Heart left ventricle (tissue), 16 donors: ENCODE measurements around the gene ZWILCH. TPM values are rescaled to one million over a fixed set of nuclear protein-coding genes. Genes with fewer than 3 reads are reported as not detected.

Experiments
- ATAC-seq, 4 donors: fragments of 200-7000 bp; cut with Tn5 transposase; one replicate each; pipeline ENCODE4 v1.9.1; 2020 to 2022; ENCODE audit warnings: moderate library complexity in 4 of 4, mild to moderate bottlenecking in 3 of 4, moderate number of reproducible peaks in 1 of 4
- DNase-seq, 5 donors: peaks; one replicate each; pipeline ENCODE4 v3.0.0-alpha.2; 2020
- H3K27ac ChIP-seq, 12 donors: fragments of 200-600 bp; sonication (generic) in 4 of 12; one replicate each; pipeline versions ENCODE4 v1.5.0 to v1.8.0; 2016 to 2022; ENCODE audit warnings: mild to moderate bottlenecking in 2 of 12
- H3K27me3 ChIP-seq, 9 donors: fragments of 200-600 bp; sonication (generic) in 2 of 9; one replicate each; pipeline versions ENCODE4 v1.5.1 to v1.8.0; 2016 to 2022; ENCODE audit warnings: mild to moderate bottlenecking in 3 of 9
- H3K36me3 ChIP-seq, 9 donors: fragments of 200-600 bp; sonication (generic) in 2 of 9; one replicate each; pipeline versions ENCODE4 v1.5.0 to v1.8.0; 2018 to 2022; ENCODE audit warnings: mild to moderate bottlenecking in 2 of 9
- H3K4me1 ChIP-seq, 12 donors: fragments of 200-600 bp; sonication (generic) in 4 of 12; one replicate each; pipeline versions ENCODE4 v1.5.0 to v1.8.0; 2016 to 2022; ENCODE audit warnings: mild to moderate bottlenecking in 3 of 12
- H3K4me3 ChIP-seq, 12 donors: fragments of 200-600 bp; sonication (generic) in 4 of 12; one replicate each; pipeline versions ENCODE4 v1.5.0 to v1.8.0; 2017 to 2022; ENCODE audit warnings: mild to moderate bottlenecking in 9 of 12, moderate library complexity in 4 of 12
- H3K9me3 ChIP-seq, 12 donors: fragments of 200-600 bp; sonication (generic) in 4 of 12; one replicate each; pipeline versions ENCODE4 v1.5.0 to v1.8.0; 2016 to 2022; ENCODE audit warnings: mild to moderate bottlenecking in 1 of 12
- CTCF ChIP-seq, 12 donors: fragments of 200-600 bp; sonication (generic) in 4 of 12; IDR thresholded peaks; one replicate each; pipeline versions ENCODE4 v1.5.0 to v1.8.0; 2018 to 2022; ENCODE audit warnings: antibody characterized with exemption in 12 of 12, mild to moderate bottlenecking in 5 of 12
- POLR2A ChIP-seq, 2 donors: fragments of 450-650 bp; IDR thresholded peaks; one replicate each; pipeline ENCODE4 v1.6.1; 2017; ENCODE audit warnings: antibody characterized with exemption in 2 of 2, mild to moderate bottlenecking in 2 of 2, moderate library complexity in 2 of 2
- WGBS, 4 donors: extraction: QIAGEN DNeasy Blood & Tissue Kit in 2 of 4; methylation state at CpG; one replicate each; pipeline versions ENCODE4 v1.1.5 to v1.1.7; 2013 to 2018; 5-methylcytosine and 5-hydroxymethylcytosine counted together
- intact Hi-C, 10 donors: fragments of 100-400 bp; cut with DNase I; formaldehyde crosslinking; loops; one replicate each; pipeline versions ENCODE4 v1.11.1 to v1.14.2; 2022
- polyA plus RNA-seq, 2 donors: library from polyadenylated mRNA; stranded (reverse); fragments of 200-250 nt; gene quantifications; one replicate each; pipeline ENCODE4 v1.2.3, GENCODE V29; 2013
- total RNA-seq, 9 donors: library from RNA; depleted of rRNA in 2 of 9; stranded (reverse); fragments of >200 nt in 2 of 9; fragmentation: NEBNext Ultra II Directional in 3 of 9; extraction: Animal tissue kit (Norgen Biotek cat#: 25700) in 3 of 9; gene quantifications; one replicate each; pipeline versions ENCODE4 v1.1.0 to v1.2.4, GENCODE V29; 2016 to 2023
- donor health status: ischemic (EF 13 %, LVEDD 7.1; RV severe dilation, severe dysfunction).
- donor health status: healthy with polysubstance abuse.
- donor health status: DM: no; HTN: yes; CAD: no.
- donor health status: DM: no; HTN: no; CAD: no.
- donor health status: ischemic (EF 25% LVEDD 6.9; RV normal size, moderate dysfunction).
- donor health status: ischemic (EF 25% LVEDD 5.7; RV mildly dilated, moderate dysfunction).
- donor health status: healthy.
- donor health status: DM: yes; HTN: yes; CAD: no.
- donor health status: ischemic (EF 35%, LVEDD 5.7; RV mildly dilated, moderate dysfunction).
- donor health status: nonischemic (EF 11% LVEDD 7.7; RV severe dilation, severe dysfunction).
- donor health status: DM: yes; HTN: yes; CAD: no.
- donor health status: PGD.
- donor health status: ischemic (EF 29% LVEDD 5.4; RV normal size, mild dysfunction).
- donor health status: nonischemic (EF 23%, LVEDD 6.1; RV moderate dilation, normal function).

Gene ZWILCH
- total and polyA plus RNA-seq, 11 donors = 0.53 to 5.4 (median 2.6) TPM

DNA sequence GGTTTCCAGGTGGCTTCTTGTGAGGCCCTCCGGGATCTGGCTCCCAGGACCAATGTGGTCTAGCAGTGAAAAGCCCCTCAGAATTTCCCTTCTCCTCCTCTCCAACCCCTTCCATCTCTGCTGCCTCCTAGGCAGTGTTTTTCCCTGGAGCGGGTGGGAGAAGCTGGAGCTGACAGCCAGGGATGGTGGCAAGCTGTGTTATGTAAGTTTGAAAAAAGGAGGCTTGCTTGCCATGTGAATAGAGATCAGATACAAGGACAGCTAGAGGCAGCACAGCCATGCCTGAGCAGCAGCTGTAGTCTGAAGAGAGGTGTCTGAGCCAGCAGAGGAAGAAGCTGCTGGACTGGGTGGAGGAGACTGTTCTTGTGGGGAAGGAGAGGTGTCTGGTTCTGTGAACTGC is 28.1 kb upstream of the ZWILCH start:
- Histone ChIP-seq H3K36me3 (peaks cover 0 to 14% (median 6%) of the 10 kb centered on the region in 9 donors), H3K27me3 (no peaks in the 10 kb centered on the region), H3K4me1 (peaks cover 0 to 21% (median 9%) of the 10 kb centered on the region in 12 donors), H3K4me3 (no peak overlapping the region), H3K9me3 (no peaks in the 10 kb centered on the region), H3K27ac (no peak overlapping the region)
- ATAC-seq (no peak), DNase-seq (no peak)
- WGBS, 4 donors = 91 to 100% (median 93%) methylated on average over 2 of the region's 2 CpGs
- intact Hi-C loops = no loop called here
- TF ChIP-seq CTCF (IDR thresholded peaks at IDR 0.05) (no peak), POLR2A (IDR thresholded peaks at IDR 0.05) (no peak)

DNA sequence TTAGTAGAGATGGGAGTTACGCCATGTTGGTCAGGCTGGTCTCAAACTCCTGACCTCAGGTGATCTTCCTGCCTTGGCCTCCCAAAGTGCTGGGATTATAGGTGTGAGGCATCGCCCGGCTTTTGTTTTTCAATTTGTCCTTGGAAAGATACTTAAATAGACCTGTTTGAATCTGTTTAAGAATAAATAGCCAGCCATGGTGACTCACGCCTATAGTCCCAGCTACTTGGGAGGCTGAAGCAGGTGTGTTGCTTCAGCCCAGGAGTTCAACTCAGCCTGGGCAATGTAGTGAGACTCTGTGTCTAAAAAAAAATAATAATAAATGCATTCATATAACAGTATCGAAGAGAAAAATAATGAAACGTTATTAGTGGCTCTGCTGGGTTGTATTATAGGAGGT is 24.9 kb upstream of the ZWILCH start:
- WGBS, 4 donors = 87 to 97% (median 90%) methylated on average over 6 of the region's 6 CpGs
- H3K4me1 ChIP-seq = peaks cover 0 to 7% (median 0%) of the 10 kb centered on the region in 12 donors
- intact Hi-C loops = no loop called here

GRCh38 chr15:66481107-66481856 is 23.8 kb upstream of the ZWILCH start:
- intact Hi-C loops = no loop called here
- 81 to 91% (median 84%) methylated on average over 10 of the region's 10 CpGs for WGBS, 4 donors
- TF ChIP-seq POLR2A (IDR thresholded peaks at IDR 0.05) (no peak), CTCF (IDR thresholded peaks at IDR 0.05) (no peak)

More for the DNA sequence above, 24.9 kb upstream of the ZWILCH start:
- Histone ChIP-seq H3K9me3 (no peaks in the 10 kb centered on the region), H3K27ac (no peak overlapping the region), H3K36me3 (peaks cover 0 to 34% (median 17%) of the 10 kb centered on the region in 9 donors), H3K4me3 (no peak overlapping the region), H3K27me3 (no peaks in the 10 kb centered on the region)
- ATAC-seq (no peak), DNase-seq (no peak)
- TF ChIP-seq CTCF (IDR thresholded peaks at IDR 0.05) (no peak), POLR2A (IDR thresholded peaks at IDR 0.05) (no peak)

DNA sequence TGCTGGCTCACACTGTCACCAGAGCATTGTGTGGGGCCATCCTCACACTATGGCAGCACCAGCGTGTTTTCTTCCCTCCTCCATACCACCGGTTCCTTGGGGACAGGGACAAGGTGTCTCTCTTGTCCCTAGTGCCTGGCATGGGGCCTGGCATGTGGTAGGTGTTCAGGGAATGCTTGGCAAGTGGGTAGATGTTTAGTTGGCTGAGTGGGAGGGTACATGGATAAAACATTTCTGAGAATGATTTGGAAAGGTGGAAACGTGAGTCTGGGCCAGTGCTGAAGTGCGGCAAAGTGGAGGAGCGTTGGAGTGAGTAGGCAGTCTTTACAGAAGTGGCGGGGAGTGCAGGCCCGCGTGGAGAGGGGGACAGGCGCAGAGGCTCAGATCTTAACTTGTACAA is 22.6 kb upstream of the ZWILCH start:
- DNase-seq (peak in 1 of 5 donors; percentile 58), ATAC-seq (peak in 3 of 4 donors; percentile 26 to 68 (median 36))
- Histone ChIP-seq H3K4me3 (no peak overlapping the region), H3K4me1 (peaks cover 0 to 7% (median 0%) of the 10 kb centered on the region in 12 donors), H3K27ac (peak overlapping the region in 1 of 12 donors; percentile 52), H3K27me3 (no peaks in the 10 kb centered on the region), H3K9me3 (no peaks in the 10 kb centered on the region), H3K36me3 (peaks cover 0 to 52% (median 31%) of the 10 kb centered on the region in 9 donors)
- WGBS, 4 donors = 69 to 82% (median 73%) methylated on average over 9 of the region's 9 CpGs
- intact Hi-C loops = no loop called here
- TF ChIP-seq POLR2A (IDR thresholded peaks at IDR 0.05) (no peak), CTCF (IDR thresholded peaks at IDR 0.05) (no peak)

More at GRCh38 chr15:66481107-66481856, 23.8 kb upstream of the ZWILCH start:
- ATAC-seq (no peak), DNase-seq (no peak)
- Histone ChIP-seq H3K36me3 (peaks cover 0 to 39% (median 22%) of the 10 kb centered on the region in 9 donors), H3K9me3 (no peaks in the 10 kb centered on the region), H3K27me3 (no peaks in the 10 kb centered on the region), H3K4me3 (no peak overlapping the region), H3K27ac (no peak overlapping the region), H3K4me1 (peaks cover 0 to 7% (median 0%) of the 10 kb centered on the region in 12 donors)
